ENCODE measurements around the gene PDE4D.

PDE4D gene

GRCh38 chr5:59037941-59038797 is 855.4 kb downstream of the PDE4D start:
- no peak for DNase-seq (ENCODE audit: low spot score)

GRCh38 chr5:59037453-59037852 is 856.1 kb downstream of the PDE4D start:
- DNase-seq (ENCODE audit: low spot score): no peak

- DNase-seq (ENCODE audit: low spot score): no peak
Measured at GRCh38 chr5:59037041-59037440, 856.5 kb downstream of the PDE4D start.

- no peak for DNase-seq (ENCODE audit: low spot score)
Measured at GRCh38 chr5:59036274-59036961, 857.1 kb downstream of the PDE4D start.

GRCh38 chr5:59035681-59036080 is 857.8 kb downstream of the PDE4D start:
- no peak for DNase-seq (ENCODE audit: low spot score)

- peak; percentile 37 for DNase-seq (ENCODE audit: low spot score)
Measured at GRCh38 chr5:59034498-59035186, 858.9 kb downstream of the PDE4D start.

- no peak for DNase-seq (ENCODE audit: low spot score)
Measured at GRCh38 chr5:59027145-59027907, 866.2 kb downstream of the PDE4D start.

- DNase-seq (ENCODE audit: low spot score): no peak
Measured at GRCh38 chr5:59025734-59026133, 867.8 kb downstream of the PDE4D start.

- DNase-seq (ENCODE audit: low spot score): no peak
Measured at GRCh38 chr5:59021837-59022514, 871.5 kb downstream of the PDE4D start.

GRCh38 chr5:59021286-59021673 is 872.2 kb downstream of the PDE4D start:
- no peak for DNase-seq (ENCODE audit: low spot score)

GRCh38 chr5:59020611-59021285 is 872.8 kb downstream of the PDE4D start:
- no peak for DNase-seq (ENCODE audit: low spot score)

GRCh38 chr5:59019078-59019477 is 874.4 kb downstream of the PDE4D start:
- no peak for DNase-seq (ENCODE audit: low spot score)

- DNase-seq (ENCODE audit: low spot score): no peak
Measured at GRCh38 chr5:59016925-59017324, 876.6 kb downstream of the PDE4D start.

GRCh38 chr5:59008816-59009473 is 884.6 kb downstream of the PDE4D start:
- no peak for DNase-seq (ENCODE audit: low spot score)

- DNase-seq (ENCODE audit: low spot score): peak; percentile 32
Measured at GRCh38 chr5:59007460-59008063, 886.0 kb downstream of the PDE4D start.

- DNase-seq (ENCODE audit: low spot score): no peak
Measured at GRCh38 chr5:59005934-59006701, 887.4 kb downstream of the PDE4D start.

- DNase-seq (ENCODE audit: low spot score): no peak
Measured at GRCh38 chr5:59003641-59004040, 889.9 kb downstream of the PDE4D start.

GRCh38 chr5:59003124-59003523 is 890.4 kb downstream of the PDE4D start:
- DNase-seq (ENCODE audit: low spot score): no peak

GRCh38 chr5:59002162-59002825 is 891.2 kb downstream of the PDE4D start:
- no peak for DNase-seq (ENCODE audit: low spot score)

Measured in kidney capillary endothelial cell (primary cell).